HCT116 (cell line): ENCODE results near the gene FAM210B. TPM values are rescaled to one million over a fixed set of nuclear protein-coding genes. Genes with fewer than 3 reads are reported as not detected.

Source experiments
- ATAC-seq: fragments of 200-7000 bp; cut with Tn5 transposase; 2 replicates; pipeline ENCODE4 v1.9.1; 2020; ENCODE audit warnings: mild to moderate bottlenecking, moderate library complexity
- BruUV-seq: library from RNA; stranded (reverse); fragments of 400-500 nt; replicated peaks from 2 replicates; lab custom pipeline; 2021; lab: Mats Ljungman, UMichigan
- CTCF ChIA-PET: fragments of 300-600 bp; sonication (Branson Sonifier 250); formaldehyde crosslinking; loops from one replicate; lab custom pipeline; 2021; ENCODE audit warnings: antibody characterized with exemption; lab: Charles Lee
- POLR2A ChIA-PET: fragments of 300-600, 350-600 bp; sonication (Branson Sonifier 250); formaldehyde crosslinking; loops from one replicate; lab custom pipeline; 2021; ENCODE audit warnings: antibody characterized with exemption; lab: Charles Lee
- RAD21 ChIA-PET, 2 experiments: fragments of 300-600 bp; sonication (Branson Sonifier 250); formaldehyde crosslinking; loops; one replicate each; lab custom pipeline; 2023; ENCODE audit warnings: low total read pairs in 2 of 2; ENCODE audit not compliant: uncharacterized antibody in 2 of 2, unreplicated experiment in 2 of 2, low non-redundant PET in 1 of 2; lab: Charles Lee
- DNase-seq: peaks from one replicate; pipeline ENCODE4 v3.0.0-alpha.2; 2010; ENCODE audit warnings: low read depth, low spot score
- H2AFZ ChIP-seq: fragments of 200-600 bp; shearing (Covaris generic), sonication (generic); 2 replicates; pipeline ENCODE4 v1.6.1; 2017; ENCODE audit warnings: low read depth, mixed run types, mixed read lengths, antibody characterized with exemption, low read length; ENCODE audit not compliant: poor library complexity, severe bottlenecking
- H3K27ac ChIP-seq: 2 replicates; pipeline ENCODE4 v1.5.1; 2012; ENCODE audit warnings: low read depth, low read length
- H3K27me3 ChIP-seq: fragments of 200-600 bp; sonication (generic); 2 replicates; pipeline ENCODE4 v1.6.1; 2016; ENCODE audit warnings: mixed run types, low read length, mixed read lengths; ENCODE audit not compliant: insufficient read depth
- H3K36me3 ChIP-seq, 2 experiments: fragments of 200-500 bp in 1 of 2; fragments of 200-600 bp in 1 of 2; sonication (Bioruptor generic) in 1 of 2; sonication (generic) in 1 of 2; 2 replicates each; pipeline versions ENCODE4 v1.5.1 to v1.6.1; 2014 to 2016; ENCODE audit warnings: low read length in 2 of 2, inconsistent platforms in 1 of 2, mixed read lengths in 1 of 2, mixed run types in 1 of 2; ENCODE audit not compliant: insufficient read depth in 2 of 2, control insufficient read depth in 1 of 2
- H3K4me1 ChIP-seq, 2 experiments: fragments of 200-600 bp in 1 of 2; sonication (generic) in 1 of 2; 2 replicates each; pipeline versions ENCODE4 v1.5.1 to v1.6.1; 2012 to 2017; ENCODE audit warnings: low read length in 2 of 2, inconsistent platforms in 1 of 2, mild to moderate bottlenecking in 1 of 2, mixed read lengths in 1 of 2, mixed run types in 1 of 2, moderate library complexity in 1 of 2; ENCODE audit not compliant: insufficient read depth in 2 of 2, control insufficient read depth in 1 of 2
- H3K4me2 ChIP-seq: fragments of 200-600 bp; sonication (generic); 2 replicates; pipeline ENCODE4 v1.6.1; 2017; ENCODE audit warnings: mixed run types, low read length, mixed read lengths
- H3K4me3 ChIP-seq, 2 experiments: fragments of 200-600 bp in 1 of 2; sonication (generic) in 1 of 2; replicated peaks in 1 of 2; 2 replicates each; pipeline ENCODE4 v1.5.1; 2011 to 2016; ENCODE audit warnings: low read length in 2 of 2, control low read depth in 1 of 2, low read depth in 1 of 2, mild to moderate bottlenecking in 1 of 2, mixed read lengths in 1 of 2, mixed run types in 1 of 2
- H3K79me2 ChIP-seq: fragments of 200-600 bp; sonication (generic); 2 replicates; pipeline ENCODE4 v1.6.1; 2017; ENCODE audit warnings: mild to moderate bottlenecking, mixed run types, low read length, moderate library complexity, mixed read lengths; ENCODE audit not compliant: insufficient read depth
- H3K9ac ChIP-seq: fragments of 200-600 bp; sonication (generic); 2 replicates; pipeline ENCODE4 v1.6.1; 2016; ENCODE audit warnings: low read length, mixed read lengths
- H3K9me2 ChIP-seq: fragments of 200-600 bp; sonication (generic), shearing (Covaris generic); 2 replicates; pipeline ENCODE4 v1.6.1; 2017; ENCODE audit warnings: mixed run types, mild to moderate bottlenecking, moderate library complexity; ENCODE audit not compliant: insufficient read depth
- H3K9me3 ChIP-seq, 2 experiments: fragments of 200-500 bp in 1 of 2; fragments of 200-600 bp in 1 of 2; sonication (Bioruptor generic) in 1 of 2; sonication (generic) in 1 of 2; 2 replicates each; pipeline ENCODE4 v1.6.1; 2014 to 2017; ENCODE audit warnings: low read length in 2 of 2, mixed read lengths in 2 of 2, inconsistent platforms in 1 of 2, low read depth in 1 of 2, mild to moderate bottlenecking in 1 of 2, mixed run types in 1 of 2, moderate library complexity in 1 of 2; ENCODE audit not compliant: control insufficient read depth in 1 of 2, insufficient read depth in 1 of 2
- H4K20me1 ChIP-seq: fragments of 200-600 bp; sonication (generic), shearing (Covaris generic); 2 replicates; pipeline ENCODE4 v1.6.1; 2017; ENCODE audit warnings: mixed run types, mild to moderate bottlenecking, moderate library complexity; ENCODE audit not compliant: insufficient read depth
- CBX3 ChIP-seq: IDR thresholded peaks from 2 replicates; pipeline ENCODE4 v1.6.1; 2012; ENCODE audit warnings: low read depth
- CEBPB ChIP-seq: IDR thresholded peaks from 2 replicates; pipeline ENCODE4 v1.6.1; 2012; ENCODE audit warnings: low read depth
- EGR1 ChIP-seq: IDR thresholded peaks from 2 replicates; pipeline ENCODE4 v1.6.1; 2012; ENCODE audit warnings: low read depth
- ELF1 ChIP-seq: IDR thresholded peaks from 2 replicates; pipeline ENCODE4 v1.6.1; 2012; ENCODE audit warnings: low read depth, borderline replicate concordance
- EZH2 ChIP-seq: fragments of 200-600 bp; sonication (generic); IDR thresholded peaks from 2 replicates; pipeline ENCODE4 v1.6.1; 2017; ENCODE audit warnings: antibody characterized with exemption, mixed run types
- FOSL1 ChIP-seq: IDR thresholded peaks from 2 replicates; pipeline ENCODE4 v1.6.1; 2012; ENCODE audit warnings: low read depth
- JUND ChIP-seq: IDR thresholded peaks from 2 replicates; pipeline ENCODE4 v1.6.1; 2012
- POLR2A ChIP-seq: IDR thresholded peaks from 2 replicates; pipeline ENCODE4 v1.7.0; 2011; ENCODE audit warnings: borderline replicate concordance; ENCODE audit not compliant: insufficient read depth, insufficient read length; ENCODE audit errors: extremely low read depth
- POLR2AphosphoS5 ChIP-seq: IDR thresholded peaks from 2 replicates; pipeline ENCODE4 v1.6.1; 2011; ENCODE audit warnings: mild to moderate bottlenecking, low read depth, low read length, moderate library complexity
- RAD21 ChIP-seq: IDR thresholded peaks from 2 replicates; pipeline ENCODE4 v1.6.1; 2012; ENCODE audit warnings: low read depth, mild to moderate bottlenecking
- REST ChIP-seq: IDR thresholded peaks from 2 replicates; pipeline ENCODE4 v1.6.1; 2012; ENCODE audit warnings: low read depth
- SIN3A ChIP-seq: IDR thresholded peaks from 2 replicates; pipeline ENCODE4 v1.6.1; 2012; ENCODE audit warnings: low read depth
- SRF ChIP-seq: IDR thresholded peaks from 2 replicates; pipeline ENCODE4 v1.6.1; 2012; ENCODE audit warnings: low read depth
- TCF7L2 ChIP-seq: IDR thresholded peaks from 2 replicates; pipeline ENCODE4 v1.7.0; 2011; ENCODE audit warnings: borderline replicate concordance, inconsistent platforms; ENCODE audit not compliant: insufficient read depth, insufficient read length; ENCODE audit errors: extremely low read depth
- YY1 ChIP-seq: IDR thresholded peaks from 2 replicates; pipeline ENCODE4 v1.6.1; 2011; ENCODE audit warnings: low read length, low read depth, moderate library complexity, mild to moderate bottlenecking; ENCODE audit not compliant: insufficient replicate concordance; ENCODE audit errors: extremely low read depth
- ZFX ChIP-seq: fragments of 450-650 bp; IDR thresholded peaks from 2 replicates; pipeline ENCODE4 v1.6.1; 2017
- ZNF274 ChIP-seq: fragments of 200-500 bp; sonication (Bioruptor generic); IDR thresholded peaks from 2 replicates; pipeline ENCODE4 v1.6.1; 2014; ENCODE audit warnings: mild to moderate bottlenecking, low read depth, low read length, inconsistent platforms
- intact Hi-C: fragments of 100-400 bp; cut with micrococcal nuclease; formaldehyde crosslinking; loops from 2 replicates; pipeline ENCODE4 v1.10.0; 2022
- total RNA-seq: library from RNA; stranded (reverse); gene quantifications from one replicate; pipeline ENCODE4 v1.2.1, GENCODE V29; 2021; ENCODE audit not compliant: unreplicated experiment
- TF ChIP-seq, protein P1 (sequence below): IDR thresholded peaks from 2 replicates; pipeline ENCODE4 v1.6.1; 2012
- TF ChIP-seq, protein P2 (sequence below): IDR thresholded peaks from 2 replicates; pipeline ENCODE4 v1.6.1; 2011; ENCODE audit warnings: mild to moderate bottlenecking, low read length, moderate library complexity; ENCODE audit not compliant: insufficient replicate concordance; ENCODE audit errors: extremely low read depth

The FAM210B gene
- total RNA-seq, 1 experiment from 2014 or later, result 12.0 TPM

- H3K9ac ChIP-seq, result no peak overlapping the region
- no peaks in the 10 kb centered on the region for H3K9me2 ChIP-seq
- H3K9me3 ChIP-seq, result no peaks in the 10 kb centered on the region
- no peak for TF ChIP-seq SRF
- no peak for TF ChIP-seq ZNF274
- no peak for TF ChIP-seq POLR2A
- no peak for TF ChIP-seq SIN3A
- TF ChIP-seq YY1, result no peak
- no peak for TF ChIP-seq EGR1
- no peak for TF ChIP-seq ZFX
- TF ChIP-seq, protein P1, sequence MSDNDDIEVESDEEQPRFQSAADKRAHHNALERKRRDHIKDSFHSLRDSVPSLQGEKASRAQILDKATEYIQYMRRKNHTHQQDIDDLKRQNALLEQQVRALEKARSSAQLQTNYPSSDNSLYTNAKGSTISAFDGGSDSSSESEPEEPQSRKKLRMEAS, result no peak
- TF ChIP-seq POLR2AphosphoS5, result no peak
- no peak for TF ChIP-seq JUND
- no peak for TF ChIP-seq TCF7L2
- TF ChIP-seq FOSL1, result no peak
- no peak for TF ChIP-seq REST
- TF ChIP-seq EZH2, result no peak
- no peak for TF ChIP-seq ELF1
- no peak for TF ChIP-seq RAD21
- no peak for TF ChIP-seq CBX3
- TF ChIP-seq, protein P2, sequence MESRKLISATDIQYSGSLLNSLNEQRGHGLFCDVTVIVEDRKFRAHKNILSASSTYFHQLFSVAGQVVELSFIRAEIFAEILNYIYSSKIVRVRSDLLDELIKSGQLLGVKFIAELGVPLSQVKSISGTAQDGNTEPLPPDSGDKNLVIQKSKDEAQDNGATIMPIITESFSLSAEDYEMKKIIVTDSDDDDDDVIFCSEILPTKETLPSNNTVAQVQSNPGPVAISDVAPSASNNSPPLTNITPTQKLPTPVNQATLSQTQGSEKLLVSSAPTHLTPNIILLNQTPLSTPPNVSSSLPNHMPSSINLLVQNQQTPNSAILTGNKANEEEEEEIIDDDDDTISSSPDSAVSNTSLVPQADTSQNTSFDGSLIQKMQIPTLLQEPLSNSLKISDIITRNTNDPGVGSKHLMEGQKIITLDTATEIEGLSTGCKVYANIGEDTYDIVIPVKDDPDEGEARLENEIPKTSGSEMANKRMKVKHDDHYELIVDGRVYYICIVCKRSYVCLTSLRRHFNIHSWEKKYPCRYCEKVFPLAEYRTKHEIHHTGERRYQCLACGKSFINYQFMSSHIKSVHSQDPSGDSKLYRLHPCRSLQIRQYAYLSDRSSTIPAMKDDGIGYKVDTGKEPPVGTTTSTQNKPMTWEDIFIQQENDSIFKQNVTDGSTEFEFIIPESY, result no peak
- TF ChIP-seq CEBPB, result no peak
- RAD21 ChIA-PET, result no interaction called here
- BruUV-seq, result no TSS peak
- no peaks in the 10 kb centered on the region for H4K20me1 ChIP-seq
- peaks cover 4% of the 10 kb centered on the region; the same call in 1 of the 2 replicates for H3K27me3 ChIP-seq
- no peak overlapping the region for H3K4me2 ChIP-seq
- ATAC-seq (no peak), DNase-seq (no peak)
- POLR2A ChIA-PET, result no interaction called here
- H3K79me2 ChIP-seq, result no peaks in the 10 kb centered on the region
- H3K27ac ChIP-seq, result no peak overlapping the region
- intact Hi-C loops, result no loop called here
- CTCF ChIA-PET, result no interaction called here
- H2AFZ ChIP-seq, result no peak overlapping the region
- no peaks in the 10 kb centered on the region for H3K36me3 ChIP-seq
- no peak overlapping the region for H3K4me3 ChIP-seq
- no peaks in the 10 kb centered on the region for H3K4me1 ChIP-seq
Measured at GRCh38 chr20:56324806-56325205, 34.0 kb upstream of the FAM210B start.
